NCI-H1436 (cell line): ENCODE data around the gene LASP1NB.
"Not testable (repeated sequence)": the region's sequence is repeated elsewhere in the genome, so short reads cannot be mapped to it uniquely, and the experiment has no call there.

Experiments
- DNase-seq: peaks from one replicate; lab custom pipeline; 2025; lab: John Stamatoyannopoulos, UW

The LASP1NB gene

GRCh38 chr17:38897176-38897575, 28.2 kb upstream of the LASP1NB start:
- no peak for DNase-seq

- no peak for DNase-seq
Observed at GRCh38 chr17:38897671-38898290, 27.6 kb upstream of the LASP1NB start.

GRCh38 chr17:38898291-38898679, 27.1 kb upstream of the LASP1NB start:
- no peak for DNase-seq

GRCh38 chr17:38898812-38899348, 26.5 kb upstream of the LASP1NB start:
- DNase-seq: no peak

GRCh38 chr17:38899421-38899820, 26.0 kb upstream of the LASP1NB start:
- DNase-seq: no peak

GRCh38 chr17:38900978-38901656, 24.3 kb upstream of the LASP1NB start:
- no peak for DNase-seq

GRCh38 chr17:38903404-38903803, 22.0 kb upstream of the LASP1NB start:
- no peak for DNase-seq

GRCh38 chr17:38904892-38905291, 20.5 kb upstream of the LASP1NB start:
- DNase-seq: no peak

GRCh38 chr17:38905375-38905774, 20.0 kb upstream of the LASP1NB start:
- no peak for DNase-seq

GRCh38 chr17:38906460-38907228, 18.8 kb upstream of the LASP1NB start:
- no peak for DNase-seq

GRCh38 chr17:38907930-38908675, 17.3 kb upstream of the LASP1NB start:
- DNase-seq: no peak

GRCh38 chr17:38908676-38909181, 16.7 kb upstream of the LASP1NB start:
- DNase-seq: no peak

- no peak for DNase-seq
Observed at GRCh38 chr17:38910325-38910724, 15.1 kb upstream of the LASP1NB start.

- no peak for DNase-seq
Observed at GRCh38 chr17:38911081-38911730, 14.2 kb upstream of the LASP1NB start.

- DNase-seq: not testable (repeated sequence)
Observed at GRCh38 chr17:38911731-38912081, 13.7 kb upstream of the LASP1NB start.

- no peak for DNase-seq
Observed at GRCh38 chr17:38912221-38912813, 13.1 kb upstream of the LASP1NB start.

GRCh38 chr17:38914741-38915638, 10.4 kb upstream of the LASP1NB start:
- DNase-seq: no peak

- no peak for DNase-seq
Observed at GRCh38 chr17:38915639-38915995, 9.8 kb upstream of the LASP1NB start.

GRCh38 chr17:38916771-38917170, 8.6 kb upstream of the LASP1NB start:
- no peak for DNase-seq

GRCh38 chr17:38917259-38917658, 8.2 kb upstream of the LASP1NB start:
- no peak for DNase-seq
